AG09319 (cell line): Measurements from ENCODE around the gene DRD4.

Experiments
- DNase-seq: peaks from one replicate; pipeline ENCODE4 v3.0.0-alpha.2; 2010; ENCODE audit warnings: low read depth; ENCODE audit errors: extremely low read depth
- TF ChIP-seq, protein P1 (sequence below): IDR thresholded peaks from 2 replicates; pipeline ENCODE4 v1.5.1; 2011; ENCODE audit warnings: low read depth, mild to moderate bottlenecking, inconsistent platforms, low read length, moderate library complexity

Gene DRD4

DNA sequence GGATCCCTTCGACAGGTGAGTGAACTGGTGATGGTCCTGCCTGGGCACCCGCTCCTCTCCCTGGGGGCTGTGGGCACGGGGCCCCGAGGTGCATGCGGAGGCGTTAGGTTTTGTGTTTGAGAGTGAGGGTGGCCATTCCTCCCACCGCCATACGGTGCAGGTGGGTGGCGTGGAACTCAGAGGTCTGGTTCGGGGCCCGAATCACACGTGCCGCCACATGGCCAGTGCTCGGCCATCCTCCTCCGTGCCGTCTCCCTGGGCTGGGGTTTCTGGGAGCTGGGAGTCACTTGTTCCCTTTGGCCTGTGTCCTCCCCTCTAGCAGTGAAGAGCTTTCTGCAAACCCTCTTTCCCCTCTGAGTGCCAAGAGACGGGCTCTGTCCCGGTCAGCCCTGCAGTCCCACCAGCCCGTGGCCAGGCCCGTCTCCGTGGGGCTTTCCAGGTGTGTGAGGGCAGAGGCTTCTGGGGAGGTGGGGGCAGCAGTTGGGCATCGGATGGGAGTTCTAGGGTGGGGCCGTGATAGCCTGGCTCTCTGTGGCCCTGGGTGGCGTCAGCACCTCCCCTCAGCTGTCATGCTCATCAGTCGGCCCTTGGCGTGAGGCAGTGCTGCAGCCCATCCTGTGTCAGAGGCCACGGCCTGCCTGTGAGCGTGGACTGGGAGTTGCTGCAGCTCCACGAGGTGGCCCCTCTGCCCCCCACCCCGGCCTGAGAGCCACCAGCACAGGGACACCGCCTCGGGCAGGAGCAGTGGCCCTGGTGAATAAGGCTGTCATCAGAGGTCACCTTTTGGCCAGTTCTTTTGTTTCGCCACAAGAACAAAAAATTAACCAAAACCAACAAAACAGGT lies 31.6 kb upstream of the DRD4 start:
- DNase-seq, result no peak
- TF ChIP-seq, protein P1, sequence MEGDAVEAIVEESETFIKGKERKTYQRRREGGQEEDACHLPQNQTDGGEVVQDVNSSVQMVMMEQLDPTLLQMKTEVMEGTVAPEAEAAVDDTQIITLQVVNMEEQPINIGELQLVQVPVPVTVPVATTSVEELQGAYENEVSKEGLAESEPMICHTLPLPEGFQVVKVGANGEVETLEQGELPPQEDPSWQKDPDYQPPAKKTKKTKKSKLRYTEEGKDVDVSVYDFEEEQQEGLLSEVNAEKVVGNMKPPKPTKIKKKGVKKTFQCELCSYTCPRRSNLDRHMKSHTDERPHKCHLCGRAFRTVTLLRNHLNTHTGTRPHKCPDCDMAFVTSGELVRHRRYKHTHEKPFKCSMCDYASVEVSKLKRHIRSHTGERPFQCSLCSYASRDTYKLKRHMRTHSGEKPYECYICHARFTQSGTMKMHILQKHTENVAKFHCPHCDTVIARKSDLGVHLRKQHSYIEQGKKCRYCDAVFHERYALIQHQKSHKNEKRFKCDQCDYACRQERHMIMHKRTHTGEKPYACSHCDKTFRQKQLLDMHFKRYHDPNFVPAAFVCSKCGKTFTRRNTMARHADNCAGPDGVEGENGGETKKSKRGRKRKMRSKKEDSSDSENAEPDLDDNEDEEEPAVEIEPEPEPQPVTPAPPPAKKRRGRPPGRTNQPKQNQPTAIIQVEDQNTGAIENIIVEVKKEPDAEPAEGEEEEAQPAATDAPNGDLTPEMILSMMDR, result no peak

DNA sequence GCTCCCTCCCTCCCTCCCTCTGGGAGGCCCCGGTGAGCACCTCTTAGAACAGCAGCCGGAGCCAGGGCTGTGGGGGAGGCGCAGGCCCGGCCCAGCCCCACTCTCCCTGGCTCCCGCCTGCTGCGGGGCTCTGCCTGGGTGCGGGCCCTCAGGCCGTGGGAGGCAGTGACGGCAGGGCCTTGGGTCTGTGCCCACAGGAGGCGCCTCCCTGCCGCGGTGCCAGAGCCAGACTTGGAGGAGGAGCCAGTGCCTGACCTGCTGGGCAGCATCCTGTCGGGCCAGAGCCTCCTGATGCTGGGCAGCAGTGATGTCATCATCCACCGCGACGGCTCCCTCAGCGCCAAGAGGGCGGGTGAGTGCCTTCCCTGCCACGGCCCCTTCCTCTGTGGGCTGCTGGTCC lies 30.8 kb upstream of the DRD4 start:
- TF ChIP-seq, protein P1, result no peak
- no peak for DNase-seq

DNA sequence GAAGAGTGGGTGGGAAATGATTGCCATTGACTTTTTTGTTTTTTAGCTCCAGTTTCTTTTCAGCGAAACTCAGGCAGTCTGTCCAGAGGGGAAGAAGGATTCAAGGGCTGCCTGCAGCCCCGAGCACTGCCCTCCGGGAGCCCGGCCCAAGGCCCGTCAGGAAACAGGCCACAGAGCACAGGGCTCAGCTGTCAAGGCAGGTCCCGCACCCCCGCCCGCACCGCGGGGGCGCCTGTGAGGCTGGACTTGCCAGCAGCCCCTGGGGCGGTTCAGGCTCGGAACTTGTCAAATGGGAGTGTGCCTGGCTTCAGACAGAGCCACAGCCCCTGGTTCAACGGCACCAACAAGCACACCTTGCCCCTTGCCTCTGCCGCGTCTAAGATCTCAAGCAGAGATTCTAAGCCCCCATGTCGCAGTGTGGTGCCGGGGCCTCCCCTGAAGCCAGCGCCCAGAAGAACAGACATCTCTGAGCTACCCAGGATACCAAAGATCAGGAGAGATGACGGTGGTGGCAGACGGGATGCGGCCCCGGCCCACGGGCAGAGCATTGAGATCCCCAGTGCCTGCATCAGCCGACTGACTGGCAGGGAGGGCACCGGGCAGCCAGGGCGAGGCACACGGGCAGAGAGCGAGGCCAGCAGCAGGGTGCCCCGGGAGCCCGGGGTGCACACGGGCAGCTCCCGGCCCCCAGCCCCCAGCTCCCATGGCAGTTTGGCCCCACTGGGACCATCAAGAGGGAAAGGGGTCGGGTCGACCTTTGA lies 29.9 kb upstream of the DRD4 start:
- DNase-seq, result no peak
- TF ChIP-seq, protein P1, result no peak

DNA sequence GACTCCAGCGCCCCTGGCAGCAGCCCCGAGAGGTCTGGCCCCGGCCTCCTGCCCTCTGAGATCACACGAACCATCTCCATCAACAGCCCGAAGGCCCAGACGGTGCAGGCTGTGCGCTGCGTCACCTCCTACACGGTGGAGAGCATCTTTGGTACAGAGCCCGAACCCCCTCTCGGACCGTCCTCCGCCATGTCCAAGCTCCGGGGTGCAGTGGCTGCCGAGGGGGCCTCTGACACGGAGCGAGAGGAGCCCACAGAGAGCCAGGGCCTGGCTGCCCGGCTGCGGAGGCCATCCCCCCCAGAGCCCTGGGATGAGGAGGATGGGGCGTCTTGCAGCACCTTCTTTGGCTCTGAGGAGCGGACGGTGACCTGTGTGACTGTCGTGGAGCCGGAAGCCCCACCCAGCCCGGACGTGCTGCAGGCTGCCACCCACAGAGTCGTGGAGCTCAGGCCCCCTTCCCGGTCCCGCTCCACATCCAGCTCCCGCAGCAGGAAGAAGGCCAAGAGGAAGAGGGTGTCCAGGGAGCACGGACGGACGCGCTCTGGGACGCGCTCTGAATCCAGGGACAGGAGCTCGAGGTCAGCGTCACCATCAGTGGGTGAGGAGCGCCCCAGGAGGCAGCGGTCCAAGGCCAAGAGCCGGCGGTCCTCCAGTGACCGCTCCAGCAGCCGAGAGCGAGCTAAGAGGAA lies 29.0 kb upstream of the DRD4 start:
- TF ChIP-seq, protein P1, result no peak
- DNase-seq, result no peak

DNA sequence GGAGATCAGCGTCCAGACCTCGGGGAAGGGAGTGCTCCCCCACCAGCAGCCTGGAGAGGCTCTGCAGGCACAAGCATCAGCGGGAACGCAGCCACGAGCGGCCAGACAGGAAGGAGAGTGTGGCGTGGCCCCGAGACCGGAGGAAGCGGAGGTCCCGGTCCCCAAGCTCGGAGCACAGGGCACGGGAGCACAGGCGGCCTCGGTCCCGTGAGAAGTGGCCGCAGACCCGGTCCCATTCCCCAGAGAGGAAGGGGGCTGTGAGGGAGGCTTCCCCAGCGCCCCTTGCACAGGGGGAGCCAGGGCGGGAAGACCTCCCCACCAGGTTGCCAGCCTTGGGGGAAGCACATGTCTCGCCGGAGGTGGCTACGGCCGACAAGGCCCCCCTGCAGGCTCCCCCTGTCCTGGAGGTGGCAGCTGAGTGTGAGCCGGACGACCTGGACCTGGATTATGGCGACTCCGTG lies 28.2 kb upstream of the DRD4 start:
- TF ChIP-seq, protein P1, result no peak
- DNase-seq, result no peak

DNA sequence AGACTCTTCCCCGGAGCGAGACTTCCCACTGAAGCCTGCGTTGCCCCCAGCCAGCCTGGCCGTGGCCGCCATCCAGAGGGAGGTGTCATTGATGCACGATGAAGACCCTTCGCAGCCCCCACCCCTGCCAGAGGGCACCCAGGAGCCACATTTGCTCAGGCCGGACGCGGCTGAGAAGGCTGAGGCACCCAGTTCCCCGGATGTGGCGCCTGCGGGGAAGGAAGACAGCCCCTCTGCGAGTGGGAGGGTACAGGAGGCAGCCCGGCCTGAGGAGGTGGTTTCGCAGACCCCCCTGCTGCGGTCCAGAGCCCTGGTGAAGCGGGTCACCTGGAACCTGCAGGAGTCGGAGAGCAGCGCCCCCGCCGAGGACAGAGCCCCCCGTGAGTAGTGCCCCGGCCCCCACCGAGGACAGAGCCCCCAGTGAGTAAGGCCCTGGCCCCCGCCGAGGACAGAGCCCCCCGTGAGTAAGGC lies 27.7 kb upstream of the DRD4 start:
- no peak for DNase-seq
- TF ChIP-seq, protein P1, result no peak
